ENCODE results near the gene GRK1.

Gene GRK1

GRCh38 chr13:113769106-113769505 lies 102.1 kb downstream of the GRK1 start:
- Mint-ChIP-seq H3K9me3 (no peaks in the 10 kb centered on the region), H3K4me3 (no peak overlapping the region), H3K4me1 (peaks cover 7% of the 10 kb centered on the region), H3K36me3 (no peaks in the 10 kb centered on the region), H3K27ac (no peak overlapping the region)
- DNase-seq (ENCODE audit: low spot score in 2 of 2) (no peak), ATAC-seq (no peak)

- ATAC-seq (no peak), DNase-seq (ENCODE audit: low spot score in 2 of 2) (no peak)
- Mint-ChIP-seq H3K27ac (no peak overlapping the region), H3K4me1 (peaks cover 7% of the 10 kb centered on the region), H3K9me3 (no peaks in the 10 kb centered on the region), H3K4me3 (no peak overlapping the region), H3K36me3 (no peaks in the 10 kb centered on the region)
These were observed 102.9 kb downstream of the GRK1 start for GRCh38 chr13:113769881-113770280.

GRCh38 chr13:113770441-113770840 lies 103.4 kb downstream of the GRK1 start:
- H3K4me1 Mint-ChIP-seq = peaks cover 7% of the 10 kb centered on the region
- no peaks in the 10 kb centered on the region for H3K9me3 Mint-ChIP-seq
- ATAC-seq (no peak), DNase-seq (ENCODE audit: low spot score in 2 of 2) (no peak)
- H3K4me3 Mint-ChIP-seq = no peak overlapping the region
- no peak overlapping the region for H3K27ac Mint-ChIP-seq
- no peaks in the 10 kb centered on the region for H3K36me3 Mint-ChIP-seq

GRCh38 chr13:113770937-113771336 lies 103.9 kb downstream of the GRK1 start:
- no peaks in the 10 kb centered on the region for H3K36me3 Mint-ChIP-seq
- no peak overlapping the region for H3K4me3 Mint-ChIP-seq
- no peaks in the 10 kb centered on the region for H3K9me3 Mint-ChIP-seq
- no peak overlapping the region for H3K27ac Mint-ChIP-seq
- H3K4me1 Mint-ChIP-seq = peaks cover 7% of the 10 kb centered on the region
- no peak for ATAC-seq
- DNase-seq (ENCODE audit: low spot score in 2 of 2) = no peak

- Mint-ChIP-seq H3K4me3 (no peak overlapping the region), H3K36me3 (no peaks in the 10 kb centered on the region), H3K4me1 (peaks cover 7% of the 10 kb centered on the region), H3K9me3 (no peaks in the 10 kb centered on the region), H3K27ac (no peak overlapping the region)
- DNase-seq (ENCODE audit: low spot score in 2 of 2) (no peak), ATAC-seq (peak; percentile 82)
These were observed 104.8 kb downstream of the GRK1 start for GRCh38 chr13:113771709-113772331.

GRCh38 chr13:113774177-113775107 lies 107.4 kb downstream of the GRK1 start:
- H3K4me3 Mint-ChIP-seq = no peak overlapping the region
- no peaks in the 10 kb centered on the region for H3K9me3 Mint-ChIP-seq

GRCh38 chr13:113775451-113776145 lies 108.6 kb downstream of the GRK1 start:
- no peak for ATAC-seq
- no peak overlapping the region for H3K4me3 Mint-ChIP-seq
- no peak overlapping the region for H3K27ac Mint-ChIP-seq
- no peaks in the 10 kb centered on the region for H3K36me3 Mint-ChIP-seq
- DNase-seq (ENCODE audit: low spot score in 2 of 2) = no peak
- H3K4me1 Mint-ChIP-seq = peaks cover 7% of the 10 kb centered on the region
- H3K9me3 Mint-ChIP-seq = no peaks in the 10 kb centered on the region

More at GRCh38 chr13:113774177-113775107, 107.4 kb downstream of the GRK1 start:
- DNase-seq (ENCODE audit: low spot score in 2 of 2) (no peak), ATAC-seq (no peak)
- Mint-ChIP-seq H3K36me3 (no peaks in the 10 kb centered on the region), H3K27ac (no peak overlapping the region), H3K4me1 (peaks cover 7% of the 10 kb centered on the region)

GRCh38 chr13:113776231-113777125 lies 109.5 kb downstream of the GRK1 start:
- Mint-ChIP-seq H3K36me3 (no peaks in the 10 kb centered on the region), H3K4me1 (peaks cover 7% of the 10 kb centered on the region), H3K27ac (no peak overlapping the region), H3K4me3 (no peak overlapping the region), H3K9me3 (no peaks in the 10 kb centered on the region)
- DNase-seq (ENCODE audit: low spot score in 2 of 2) (no peak), ATAC-seq (no peak)

- H3K36me3 Mint-ChIP-seq = no peaks in the 10 kb centered on the region
These were observed 110.6 kb downstream of the GRK1 start for GRCh38 chr13:113777311-113778260.

GRCh38 chr13:113781571-113781970 lies 114.6 kb downstream of the GRK1 start:
- ATAC-seq (no peak), DNase-seq (ENCODE audit: low spot score in 2 of 2) (no peak)
- Mint-ChIP-seq H3K36me3 (no peaks in the 10 kb centered on the region), H3K27ac (no peak overlapping the region), H3K4me3 (no peak overlapping the region), H3K9me3 (no peaks in the 10 kb centered on the region), H3K4me1 (peaks cover 14% of the 10 kb centered on the region)

More at GRCh38 chr13:113777311-113778260, 110.6 kb downstream of the GRK1 start:
- ATAC-seq (no peak), DNase-seq (ENCODE audit: low spot score in 2 of 2) (no peak)
- Mint-ChIP-seq H3K27ac (no peak overlapping the region), H3K4me1 (no peaks in the 10 kb centered on the region), H3K9me3 (no peaks in the 10 kb centered on the region), H3K4me3 (no peak overlapping the region)

GRCh38 chr13:113782472-113782871 lies 115.5 kb downstream of the GRK1 start:
- H3K9me3 Mint-ChIP-seq = no peaks in the 10 kb centered on the region
- peaks cover 14% of the 10 kb centered on the region for H3K4me1 Mint-ChIP-seq
- ATAC-seq (no peak), DNase-seq (ENCODE audit: low spot score in 2 of 2) (no peak)
- H3K27ac Mint-ChIP-seq = no peak overlapping the region
- no peak overlapping the region for H3K4me3 Mint-ChIP-seq
- no peaks in the 10 kb centered on the region for H3K36me3 Mint-ChIP-seq

- Mint-ChIP-seq H3K36me3 (no peaks in the 10 kb centered on the region), H3K4me3 (no peak overlapping the region), H3K4me1 (peaks cover 14% of the 10 kb centered on the region)
These were observed 116.3 kb downstream of the GRK1 start for GRCh38 chr13:113783200-113783881.

GRCh38 chr13:113783966-113784644 lies 117.1 kb downstream of the GRK1 start:
- H3K36me3 Mint-ChIP-seq = no peaks in the 10 kb centered on the region
- H3K9me3 Mint-ChIP-seq = no peaks in the 10 kb centered on the region
- H3K27ac Mint-ChIP-seq = no peak overlapping the region
- peaks cover 14% of the 10 kb centered on the region for H3K4me1 Mint-ChIP-seq
- no peak for DNase-seq (ENCODE audit: low spot score in 2 of 2)
- no peak for ATAC-seq
- H3K4me3 Mint-ChIP-seq = no peak overlapping the region

More at GRCh38 chr13:113783200-113783881, 116.3 kb downstream of the GRK1 start:
- H3K27ac Mint-ChIP-seq = peak overlapping the region; percentile 9
- DNase-seq (ENCODE audit: low spot score in 2 of 2) (no peak), ATAC-seq (no peak)
- H3K9me3 Mint-ChIP-seq = no peaks in the 10 kb centered on the region
